CD4-positive, alpha-beta T cell treated with Interleukin-12 subunit alpha and Interleukin-12 subunit beta, for 1 hour (primary cell): Measurements from ENCODE around the gene CABP5.

Experiments used
- DNase-seq: peaks from one replicate; pipeline ENCODE4 v3.0.0-alpha.2; 2020

The CABP5 gene

DNA sequence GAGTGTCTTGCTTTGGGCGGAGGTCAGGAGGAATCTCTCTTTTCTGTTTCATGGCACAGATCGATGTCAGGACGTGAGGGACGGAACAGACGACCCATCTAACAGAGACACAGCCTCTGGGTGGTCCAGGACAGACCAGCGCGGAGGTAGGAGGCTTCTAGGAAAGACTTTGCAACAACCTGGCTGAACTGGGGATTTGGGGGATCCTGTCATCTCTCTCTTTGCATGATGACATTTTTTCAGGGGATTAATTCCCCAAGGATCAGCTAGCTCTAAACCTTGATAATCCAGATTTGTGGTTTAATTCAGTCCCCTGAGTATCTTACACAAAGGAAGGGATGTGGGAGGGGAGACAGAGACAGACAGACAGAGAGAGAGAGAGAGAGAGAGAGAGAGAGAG is 14.4 kb downstream of the CABP5 start:
- DNase-seq, result no peak

DNA sequence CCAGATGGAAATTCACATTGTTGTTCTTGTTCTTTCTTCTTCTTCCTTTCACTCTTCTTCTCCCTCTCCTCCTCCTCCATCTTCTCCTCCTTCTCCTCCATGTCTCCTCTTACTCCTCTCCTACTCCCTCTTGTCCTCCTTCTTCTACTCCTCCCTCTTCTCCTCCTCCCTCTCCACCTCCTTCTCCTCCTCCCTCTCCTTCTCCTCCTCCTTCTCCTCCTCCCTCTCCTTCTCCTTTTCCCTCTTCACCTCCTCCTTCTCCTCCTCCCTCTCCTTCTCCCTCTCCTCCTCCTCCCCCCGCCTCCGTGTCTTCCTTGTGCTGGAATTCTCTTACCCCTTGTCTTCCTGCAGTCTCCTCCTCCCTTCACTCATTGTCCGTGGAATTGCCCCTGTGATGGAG is 18.4 kb downstream of the CABP5 start:
- DNase-seq, result no peak

DNA sequence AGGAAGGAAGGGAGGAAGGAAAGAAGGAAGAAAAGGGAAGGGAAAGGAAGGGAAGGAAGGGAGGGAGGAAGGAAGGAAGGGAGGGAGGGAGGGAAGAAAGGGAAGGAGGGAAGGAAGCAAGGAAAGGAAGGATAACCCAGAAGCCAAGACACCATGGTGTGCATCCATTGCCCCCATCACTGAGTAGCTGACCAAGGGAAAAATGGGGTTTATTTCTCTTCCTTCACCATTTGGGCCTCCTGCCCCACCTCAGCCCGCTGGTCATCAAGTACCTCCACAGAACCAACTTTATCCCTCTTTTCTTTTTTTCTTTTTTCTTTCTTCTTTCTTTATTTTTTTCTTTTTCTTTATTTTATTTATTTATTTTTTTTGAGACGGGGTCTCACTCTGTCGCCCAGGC is 20.4 kb downstream of the CABP5 start:
- DNase-seq, result no peak

DNA sequence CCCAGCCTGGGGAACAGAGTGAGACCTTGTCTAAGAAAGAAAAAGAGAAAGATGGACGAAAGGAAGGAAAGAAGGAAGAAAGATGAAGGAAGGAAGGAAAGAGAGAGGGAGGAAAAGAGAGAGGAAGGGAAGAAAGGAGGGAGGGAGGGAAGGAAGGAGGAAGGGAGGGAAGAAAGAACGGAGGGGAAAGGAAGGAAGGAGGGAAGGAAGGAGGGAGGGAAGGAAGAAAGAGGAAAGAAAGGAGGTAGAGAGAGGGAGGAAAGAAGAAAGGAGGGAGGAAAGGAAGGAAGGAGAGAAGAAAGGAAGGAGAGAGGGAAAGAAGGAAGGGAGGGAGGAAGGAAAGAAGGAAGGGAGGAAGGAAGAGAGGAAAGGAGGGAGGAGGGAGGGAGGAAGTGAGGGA is 20.9 kb downstream of the CABP5 start:
- no peak for DNase-seq

DNA sequence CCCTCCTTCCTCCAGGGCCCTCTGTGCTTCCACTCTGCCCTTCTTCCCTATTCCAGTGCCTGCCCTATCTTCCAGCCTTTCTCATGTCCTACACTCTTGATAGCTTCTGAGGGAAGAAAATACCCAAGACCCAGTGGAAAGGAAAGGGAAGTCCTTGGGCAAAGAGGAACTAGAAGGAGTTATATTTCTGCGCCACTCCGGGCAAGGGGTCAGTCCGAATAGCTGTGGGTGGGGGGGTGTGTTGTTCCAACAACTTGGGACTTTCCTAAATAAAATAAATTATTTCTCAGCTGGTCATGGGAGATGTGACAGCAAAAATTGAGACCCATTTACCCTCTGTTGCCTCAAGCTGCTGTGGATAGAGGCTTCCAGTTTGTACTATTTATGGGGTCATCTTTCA is 23.2 kb downstream of the CABP5 start:
- DNase-seq, result no peak

DNA sequence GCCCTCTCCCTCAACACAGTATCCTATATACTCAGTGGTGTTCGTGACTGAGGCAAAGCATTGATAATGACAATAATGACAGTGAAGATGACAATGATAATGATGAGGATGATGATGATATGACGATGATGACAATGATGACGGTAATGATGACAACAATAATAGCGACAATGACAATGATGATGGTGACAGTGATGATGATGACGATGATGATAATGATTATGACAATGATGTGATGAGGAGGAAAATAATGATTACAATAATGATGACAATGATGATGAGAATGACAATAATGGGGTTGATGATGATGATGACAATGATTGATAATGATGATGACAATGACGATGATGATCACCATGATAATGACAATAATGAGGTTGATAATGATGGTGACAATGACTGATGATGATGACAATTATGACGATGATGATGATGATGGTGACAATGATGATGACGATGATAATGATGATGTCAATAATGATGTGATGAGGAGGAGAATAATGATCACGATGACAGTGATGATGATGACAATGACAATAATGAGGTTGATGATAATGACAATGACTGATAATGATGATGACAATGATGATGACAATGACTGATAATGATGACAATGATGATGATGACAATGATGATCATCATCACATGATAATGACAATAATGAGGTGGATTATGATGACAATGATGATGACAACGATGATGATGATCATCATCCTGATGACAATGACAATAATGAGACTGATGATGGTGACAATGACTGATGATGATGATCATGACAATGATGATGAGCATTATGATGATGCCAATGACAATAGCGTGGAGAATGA is 32.7 kb downstream of the CABP5 start:
- no peak for DNase-seq

DNA sequence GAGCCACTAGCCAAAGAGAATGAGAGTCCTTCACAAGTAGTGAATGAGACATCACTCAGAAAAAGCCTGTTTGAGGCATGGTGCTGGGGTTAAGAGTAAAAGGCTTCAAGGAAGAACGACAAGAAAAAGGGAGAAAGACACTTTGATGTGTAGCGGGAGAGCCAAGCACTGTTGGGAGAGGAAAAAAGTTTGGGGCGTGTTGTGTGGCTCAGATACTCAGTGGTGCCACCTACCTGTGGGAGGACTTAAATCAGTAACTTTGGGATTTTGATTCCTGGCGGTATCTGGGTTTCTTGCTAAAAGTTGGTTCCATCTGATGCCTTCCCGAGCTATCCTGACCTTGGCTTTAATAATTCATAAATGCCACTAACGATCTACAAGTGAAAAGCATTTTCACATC is 37.1 kb downstream of the CABP5 start:
- DNase-seq, result no peak

DNA sequence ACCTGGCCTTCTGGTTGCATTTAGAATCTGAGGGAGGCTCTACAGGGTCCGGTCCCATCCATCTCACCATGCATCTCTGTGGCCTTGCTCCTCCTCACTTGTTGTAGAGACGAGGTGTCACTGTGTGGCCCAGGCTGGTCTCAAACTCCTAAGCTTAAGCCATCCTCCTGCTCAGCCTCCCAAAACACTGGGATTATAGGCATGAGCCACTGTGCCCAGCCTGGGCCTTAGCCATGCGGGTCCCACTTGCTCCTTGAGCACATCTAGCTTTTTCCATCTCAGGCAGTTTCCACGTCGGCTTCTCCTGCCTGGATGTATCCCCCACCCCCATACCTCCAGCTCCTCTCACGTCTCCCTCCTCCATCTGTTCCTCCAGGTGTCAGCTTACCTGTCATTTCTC is 39.6 kb downstream of the CABP5 start:
- DNase-seq, result no peak

DNA sequence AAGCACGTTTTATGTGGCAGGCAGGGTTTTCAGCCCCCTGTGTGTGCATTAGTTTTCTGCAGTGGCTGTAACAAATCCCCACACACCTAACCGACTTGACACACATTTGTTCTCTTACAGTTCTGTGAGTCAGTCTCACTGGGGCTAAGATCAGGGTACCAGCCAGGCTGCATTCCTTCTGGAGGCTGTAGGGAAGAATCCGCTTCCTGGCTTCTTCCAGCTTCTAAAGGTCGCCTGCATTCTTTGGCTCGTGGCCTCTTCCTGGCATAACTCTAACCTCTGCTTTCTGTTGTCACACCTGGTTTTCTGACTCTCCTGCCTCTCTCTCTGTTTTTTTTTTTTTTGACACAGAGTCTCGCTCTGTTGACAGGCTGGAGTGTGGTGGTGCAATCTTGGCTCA is 43.0 kb downstream of the CABP5 start:
- DNase-seq, result no peak

DNA sequence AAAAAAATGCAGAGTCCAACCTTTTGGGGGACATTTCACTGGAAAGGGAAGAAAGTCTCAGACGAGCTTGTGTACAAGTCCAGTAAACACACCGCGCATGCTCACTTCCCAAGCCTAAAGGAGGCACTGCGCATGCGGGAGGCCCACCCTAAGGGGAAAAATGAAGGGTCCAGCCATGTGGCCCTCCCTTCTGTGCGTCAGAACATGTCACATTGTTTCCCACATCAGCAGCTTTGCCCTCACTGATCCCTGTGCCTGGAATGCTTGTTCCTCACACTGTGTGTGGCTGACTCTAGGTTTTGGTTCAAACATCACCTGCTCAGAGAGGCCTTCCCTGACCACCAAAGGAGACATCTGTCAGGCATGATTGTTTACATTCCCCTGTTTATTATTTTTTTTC is 45.1 kb downstream of the CABP5 start:
- no peak for DNase-seq

DNA sequence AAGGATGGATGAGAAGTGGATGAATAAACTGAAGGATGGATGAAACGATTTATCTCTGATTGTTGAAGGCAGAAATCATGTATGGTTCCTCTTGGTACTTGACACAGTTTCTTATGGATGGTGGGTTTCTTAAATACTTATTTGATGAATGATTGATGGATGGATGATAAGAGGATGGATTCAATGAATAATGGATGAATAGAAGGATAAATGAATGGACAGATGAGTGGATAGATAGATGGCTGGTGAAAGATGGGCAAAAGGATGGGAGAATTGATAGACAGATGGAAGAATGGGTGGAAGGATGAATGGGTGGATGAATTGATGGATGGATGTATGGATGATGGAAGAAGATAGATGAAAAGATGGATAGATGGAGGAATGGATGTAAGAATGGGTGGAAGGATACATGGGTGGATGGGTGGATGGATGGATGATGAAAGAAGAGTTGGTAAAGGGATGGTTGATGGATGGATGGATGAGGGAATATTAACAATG is 47.6 kb downstream of the CABP5 start:
- DNase-seq, result no peak

DNA sequence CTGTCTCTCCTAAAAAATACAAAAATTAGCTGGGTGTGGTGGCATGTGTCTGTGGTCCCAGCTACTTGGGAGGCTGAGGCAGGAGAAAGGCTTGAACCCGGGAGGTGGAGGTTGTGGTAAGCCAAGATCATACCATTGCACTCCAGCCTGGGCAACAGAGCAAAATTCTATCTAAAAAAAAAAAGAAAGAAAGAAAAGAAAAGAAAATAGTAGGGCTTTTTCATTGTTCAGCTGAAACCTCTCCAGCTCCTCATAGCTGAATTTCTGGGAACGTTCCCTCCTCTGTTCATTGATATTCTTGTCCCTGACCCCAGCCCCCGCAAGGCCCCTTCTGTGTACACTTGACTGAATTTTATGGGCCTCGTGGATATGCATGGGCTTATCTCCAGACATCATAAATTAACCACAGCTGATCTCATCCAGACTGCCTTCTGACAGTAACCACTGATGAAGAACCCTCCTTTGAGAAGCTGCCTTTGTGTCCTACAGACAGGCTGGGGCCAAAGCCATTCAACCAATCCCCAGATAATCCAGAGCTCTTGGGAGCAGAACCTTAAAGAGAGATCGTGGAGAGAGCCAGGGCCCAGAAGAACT is 49.6 kb downstream of the CABP5 start, which contains the start of gene ELSPBP1:
ELSPBP1 (plus strand) TSS at position 424 of the 594 bp plus-strand sequence. CDS start 14,036 bp downstream, outside the sequence.
- no peak for DNase-seq

DNA sequence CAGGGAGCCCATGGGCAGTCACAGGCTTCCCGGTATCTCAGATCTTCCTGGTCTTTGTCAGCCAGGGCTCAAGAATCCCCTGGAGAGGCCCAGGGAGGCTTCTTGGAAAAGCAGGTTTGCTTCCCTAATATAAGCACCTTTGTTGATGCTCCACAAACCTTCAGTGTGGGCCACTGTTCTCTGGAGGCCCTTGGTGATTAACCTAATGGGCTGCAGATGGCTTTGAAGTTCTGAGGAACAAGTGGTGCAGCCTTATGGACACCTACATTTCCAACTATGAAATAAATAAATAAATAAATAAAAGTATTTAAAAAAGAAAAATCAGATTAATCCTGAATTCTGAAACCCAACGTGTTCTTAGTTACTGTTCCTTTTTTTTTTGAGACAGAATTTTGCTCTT is 51.8 kb downstream of the CABP5 start, which contains the start of gene BSPH1:
BSPH1 (minus strand) TSS at position 101 of the 400 bp plus-strand sequence; CDS start at position 12, 89 bp downstream.
- DNase-seq, result no peak

DNA sequence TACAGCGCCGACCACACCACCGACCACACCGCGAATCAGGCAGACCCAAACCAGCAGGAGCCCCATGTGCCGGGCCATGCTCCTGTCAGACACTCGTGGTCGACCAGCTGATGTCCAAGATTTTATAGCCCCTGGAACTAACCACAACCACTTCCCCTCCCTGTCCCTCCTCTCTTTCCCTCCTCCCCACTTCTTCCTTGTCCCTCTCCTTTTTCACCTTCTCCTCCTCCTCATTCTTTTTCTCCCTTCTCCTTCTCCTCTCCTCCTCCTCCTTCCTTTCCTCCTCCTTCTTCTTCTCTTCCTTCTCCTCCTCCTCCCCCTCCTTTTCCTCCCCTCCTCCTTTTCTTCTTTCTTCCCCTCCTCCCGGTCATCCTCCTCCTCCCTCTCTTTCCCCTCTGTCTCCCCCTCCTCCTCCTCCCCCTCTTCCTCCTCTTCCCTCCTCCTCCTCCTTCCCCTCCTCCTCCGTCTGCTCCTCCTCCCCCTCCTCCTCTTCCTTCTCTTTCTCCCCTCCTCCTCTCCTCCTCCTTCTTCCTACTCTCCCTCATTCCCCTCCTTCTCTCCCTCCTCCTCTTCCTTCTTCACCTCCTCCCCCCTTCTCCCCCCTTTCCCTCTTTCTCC is 52.6 kb downstream of the CABP5 start:
- no peak for DNase-seq
